Naive thymus-derived CD4-positive, alpha-beta T cell (primary cell): ENCODE data around the gene TCF7. TPM values are rescaled to one million over a fixed set of nuclear protein-coding genes. Genes with fewer than 3 reads are reported as not detected.

Source experiments
- ATAC-seq: fragments of 150-1000 bp; cut with Tn5 transposase; 2 replicates; pipeline ENCODE4 v1.10.0; 2021; ENCODE audit warnings: mild to moderate bottlenecking, moderate library complexity
- CTCF ChIA-PET: fragments of 350-600 bp; sonication (Branson Sonifier 250); formaldehyde crosslinking; loops from one replicate; lab custom pipeline; 2021; ENCODE audit warnings: antibody characterized with exemption; lab: Charles Lee
- POLR2A ChIA-PET: fragments of 350-600 bp; sonication (Branson Sonifier 250); formaldehyde crosslinking; loops from one replicate; lab custom pipeline; 2021; ENCODE audit warnings: antibody characterized with exemption, inconsistent platforms; lab: Charles Lee
- DNase-seq, 9 donors: peaks; one replicate each; pipeline versions ENCODE4 v3.0.0 to v3.0.0-alpha.2; 2020 to 2022; ENCODE audit warnings: mixed read lengths in 1 of 9
- H3K27ac ChIP-seq: one replicate; pipeline ENCODE4 v1.7.0; 2013; ENCODE audit warnings: mild to moderate bottlenecking, low read depth, low read length, moderate library complexity
- H3K27me3 ChIP-seq, 2 donors: one replicate each; pipeline ENCODE4 v1.7.0; 2013; ENCODE audit warnings: low read length in 2 of 2, mild to moderate bottlenecking in 2 of 2, moderate library complexity in 2 of 2; ENCODE audit not compliant: control insufficient read depth in 2 of 2, insufficient read depth in 2 of 2
- H3K36me3 ChIP-seq, 3 experiments: 1 replicate in 2 of 3; 2 replicates in 1 of 3; pipeline ENCODE4 v1.7.0; 2013; ENCODE audit warnings: low read length in 3 of 3, mild to moderate bottlenecking in 3 of 3, moderate library complexity in 1 of 3; ENCODE audit not compliant: insufficient read depth in 3 of 3, control insufficient read depth in 2 of 3
- H3K4me1 ChIP-seq, 2 donors: one replicate each; pipeline ENCODE4 v1.7.0; 2013; ENCODE audit warnings: low read length in 2 of 2, mild to moderate bottlenecking in 2 of 2, moderate library complexity in 1 of 2; ENCODE audit not compliant: control insufficient read depth in 2 of 2, insufficient read depth in 2 of 2
- H3K4me3 ChIP-seq: 2 replicates; pipeline ENCODE4 v1.7.0; 2013; ENCODE audit warnings: mild to moderate bottlenecking, low read length
- H3K9me3 ChIP-seq, 3 experiments: 1 replicate in 2 of 3; 2 replicates in 1 of 3; pipeline ENCODE4 v1.7.0; 2013; ENCODE audit warnings: low read length in 3 of 3; ENCODE audit not compliant: control insufficient read depth in 2 of 3
- H3K27ac Mint-ChIP-seq, 9 donors: one replicate each; pipeline ENCODE4 v1.8.0; 2020 to 2022; ENCODE audit warnings: mixed read lengths in 9 of 9, mild to moderate bottlenecking in 8 of 9, moderate library complexity in 5 of 9, inconsistent platforms in 2 of 9
- H3K27me3 Mint-ChIP-seq, 5 donors: one replicate each; pipeline ENCODE4 v1.8.0; 2021 to 2022; ENCODE audit warnings: mixed read lengths in 5 of 5, mild to moderate bottlenecking in 1 of 5
- H3K36me3 Mint-ChIP-seq, 5 donors: one replicate each; pipeline ENCODE4 v1.8.0; 2020 to 2022; ENCODE audit warnings: mixed read lengths in 5 of 5, mild to moderate bottlenecking in 3 of 5, inconsistent platforms in 1 of 5
- H3K4me1 Mint-ChIP-seq, 7 donors: one replicate each; pipeline ENCODE4 v1.8.0; 2020 to 2022; ENCODE audit warnings: mixed read lengths in 7 of 7, mild to moderate bottlenecking in 3 of 7, inconsistent platforms in 1 of 7
- H3K4me3 Mint-ChIP-seq, 10 donors: one replicate each; pipeline ENCODE4 v1.8.0; 2020 to 2022; ENCODE audit warnings: mild to moderate bottlenecking in 10 of 10, mixed read lengths in 10 of 10, moderate library complexity in 6 of 10, inconsistent platforms in 2 of 10
- H3K9me3 Mint-ChIP-seq, 11 donors: one replicate each; pipeline ENCODE4 v1.8.0; 2020 to 2022; ENCODE audit warnings: mixed read lengths in 11 of 11, mild to moderate bottlenecking in 4 of 11, inconsistent platforms in 1 of 11, moderate library complexity in 1 of 11
- intact Hi-C, 2 donors: fragments of 100-400 bp; cut with micrococcal nuclease; formaldehyde crosslinking; loops; one replicate each; pipeline ENCODE4 v1.15.1; 2023
- polyA plus RNA-seq, 2 donors: library from polyadenylated mRNA; unstranded; fragments of 300-500 nt; fragmentation: Illumina TruSeq; gene quantifications; one replicate each; pipeline ENCODE4 v1.2.3, GENCODE V29; 2021
- total RNA-seq, 6 experiments: library from RNA in 5 of 6; stranded (reverse) in 5 of 6; gene quantifications; 1 replicate in 5 of 6; 2 replicates in 1 of 6; pipeline ENCODE4 v1.2.3 and lab custom pipeline; 2021 to 2026

TCF7 gene
- total and polyA plus RNA-seq, 7 experiments from 2014 or later, result 203 to 1,066 (median 560) TPM

DNA sequence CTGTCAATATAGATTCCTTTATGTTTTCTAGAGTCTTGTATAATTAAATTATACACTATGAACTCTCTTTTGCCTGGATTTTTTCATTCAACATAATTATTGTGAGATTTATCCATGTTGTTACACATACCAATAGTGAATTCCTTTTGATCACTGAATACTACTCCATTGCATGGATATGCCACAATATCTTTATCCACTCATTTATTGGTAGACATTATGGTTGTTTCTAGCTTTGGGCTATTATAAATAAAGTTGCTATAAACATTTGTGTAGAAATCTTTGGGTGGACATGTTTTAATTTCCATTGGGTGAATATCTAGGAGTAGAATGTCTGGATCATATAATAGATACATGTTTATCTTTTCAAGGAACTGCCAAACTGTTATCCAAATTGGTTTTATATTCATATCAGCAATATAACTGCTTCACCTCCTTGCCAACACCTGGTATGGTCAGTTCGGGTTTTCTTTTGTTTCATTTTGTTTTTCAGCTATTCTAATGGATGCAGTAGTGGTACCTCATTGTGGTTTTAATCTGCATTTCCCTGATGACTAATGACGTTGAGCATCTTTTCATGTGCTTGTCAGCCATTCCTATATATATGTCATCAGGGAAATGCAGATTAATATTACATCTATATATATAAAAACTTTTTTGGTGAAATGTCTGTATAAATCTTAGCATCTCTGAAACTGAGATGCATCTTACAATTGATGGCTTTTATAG is 32.1 kb upstream of the TCF7 start:
- Histone ChIP-seq H3K4me3 (no peak overlapping the region), H3K27ac (no peak overlapping the region), H3K4me1 (peaks cover 36 to 82% of the 10 kb centered on the region in 2 donors), H3K9me3 (no peaks in the 10 kb centered on the region), H3K27me3 (no peaks in the 10 kb centered on the region), H3K36me3 (no peaks in the 10 kb centered on the region)
- ChIA-PET CTCF (interaction anchor here (1.0 to 1.5 kb wide), 4 partner anchors 9 to 61 kb away, joined by 3 to 4 read pairs (median 4); no protein-coding TSS in a partner anchor), POLR2A (interaction anchor here (2.5 to 7.0 kb wide), 4 partner anchors 8 to 43 kb away, joined by 7 to 62 read pairs (median 29); no protein-coding TSS in a partner anchor)
- Mint-ChIP-seq H3K4me1 (peaks cover 44 to 94% (median 80%) of the 10 kb centered on the region in 7 donors), H3K27me3 (peaks cover 0 to 4% (median 0%) of the 10 kb centered on the region in 5 donors), H3K27ac (peak overlapping the region; percentile 3 to 99 (median 53)), H3K9me3 (no peaks in the 10 kb centered on the region), H3K4me3 (peak overlapping the region in 3 of 10 donors; percentile 4 to 62 (median 25)), H3K36me3 (peaks cover 0 to 9% (median 0%) of the 10 kb centered on the region in 5 donors)
- ATAC-seq (no peak), DNase-seq (no peak)
- intact Hi-C loops, result no loop called here

- Mint-ChIP-seq H3K4me1 (peaks cover 42 to 94% (median 78%) of the 10 kb centered on the region in 7 donors), H3K9me3 (no peaks in the 10 kb centered on the region), H3K27ac (peak overlapping the region in 8 of 9 donors; percentile 40 to 99 (median 83)), H3K27me3 (peaks cover 0 to 4% (median 0%) of the 10 kb centered on the region in 5 donors), H3K36me3 (peaks cover 0 to 8% (median 0%) of the 10 kb centered on the region in 5 donors), H3K4me3 (peak overlapping the region in 6 of 10 donors; percentile 3 to 61 (median 39))
- intact Hi-C loops, result no loop called here
- Histone ChIP-seq H3K9me3 (no peaks in the 10 kb centered on the region), H3K27ac (no peak overlapping the region), H3K36me3 (no peaks in the 10 kb centered on the region), H3K4me3 (no peak overlapping the region), H3K27me3 (no peaks in the 10 kb centered on the region), H3K4me1 (peaks cover 40 to 82% of the 10 kb centered on the region in 2 donors)
- ChIA-PET POLR2A (interaction anchor here (1.5 to 7.0 kb wide), 4 partner anchors 10 to 44 kb away, joined by 3 to 62 read pairs (median 19); no protein-coding TSS in a partner anchor), CTCF (interaction anchor here (0.6 to 1.1 kb wide), 5 partner anchors 39 to 752 kb away, joined by 3 to 4 read pairs (median 3); no protein-coding TSS in a partner anchor)
- ATAC-seq (no peak), DNase-seq (no peak)
These were observed 31.0 kb upstream of the TCF7 start for GRCh38 chr5:134083517-134083916.

- peaks cover 0 to 8% (median 0%) of the 10 kb centered on the region in 5 donors for H3K27me3 Mint-ChIP-seq
- ChIA-PET CTCF (interaction anchor here (0.6 to 1.1 kb wide), 6 partner anchors 40 to 248 kb away, joined by 3 to 4 read pairs (median 3); no protein-coding TSS in a partner anchor), POLR2A (interaction anchor here (1.5 to 7.0 kb wide), 5 partner anchors 11 to 44 kb away, joined by 3 to 62 read pairs (median 7); no protein-coding TSS in a partner anchor)
- Histone ChIP-seq H3K27me3 (no peaks in the 10 kb centered on the region), H3K36me3 (no peaks in the 10 kb centered on the region), H3K9me3 (no peaks in the 10 kb centered on the region), H3K27ac (no peak overlapping the region), H3K4me1 (peaks cover 43 to 83% of the 10 kb centered on the region in 2 donors), H3K4me3 (no peak overlapping the region)
- no peaks in the 10 kb centered on the region for H3K9me3 Mint-ChIP-seq
- ATAC-seq (no peak), DNase-seq (no peak)
- H3K4me1 Mint-ChIP-seq, result peaks cover 39 to 94% (median 80%) of the 10 kb centered on the region in 7 donors
- peaks cover 0 to 8% (median 0%) of the 10 kb centered on the region in 5 donors for H3K36me3 Mint-ChIP-seq
- peak overlapping the region in 7 of 9 donors; percentile 40 to 99 (median 85) for H3K27ac Mint-ChIP-seq
- intact Hi-C loops, result no loop called here
- H3K4me3 Mint-ChIP-seq, result peak overlapping the region in 7 of 10 donors; percentile 10 to 61 (median 32)
These were observed 30.4 kb upstream of the TCF7 start for GRCh38 chr5:134084022-134084565.

GRCh38 chr5:134084570-134084969 is 29.9 kb upstream of the TCF7 start:
- H3K27ac ChIP-seq, result no peak overlapping the region
- ChIA-PET POLR2A (interaction anchor here (1.2 to 7.0 kb wide), 7 partner anchors 9 to 45 kb away, joined by 3 to 62 read pairs (median 4); no protein-coding TSS in a partner anchor), CTCF (interaction anchor here (0.7 to 1.6 kb wide), 5 partner anchors 27 to 45 kb away, joined by 3 to 4 read pairs (median 3); no protein-coding TSS in a partner anchor)
- H3K9me3 Mint-ChIP-seq, result no peaks in the 10 kb centered on the region
- DNase-seq (no peak), ATAC-seq (no peak)
- intact Hi-C loops, result no loop called here
- H3K36me3 Mint-ChIP-seq, result peaks cover 0 to 8% (median 0%) of the 10 kb centered on the region in 5 donors
- no peak overlapping the region for H3K4me3 ChIP-seq
- peaks cover 0 to 8% (median 0%) of the 10 kb centered on the region in 5 donors for H3K27me3 Mint-ChIP-seq
- H3K27me3 ChIP-seq, result no peaks in the 10 kb centered on the region
- no peaks in the 10 kb centered on the region for H3K36me3 ChIP-seq
- H3K4me1 Mint-ChIP-seq, result peaks cover 34 to 94% (median 79%) of the 10 kb centered on the region in 7 donors
- H3K9me3 ChIP-seq, result no peaks in the 10 kb centered on the region
- H3K27ac Mint-ChIP-seq, result peak overlapping the region in 6 of 9 donors; percentile 39 to 99 (median 71)
- H3K4me3 Mint-ChIP-seq, result peak overlapping the region in 4 of 10 donors; percentile 16 to 60 (median 42)
- peaks cover 43 to 83% of the 10 kb centered on the region in 2 donors for H3K4me1 ChIP-seq

- no peak overlapping the region for H3K4me3 ChIP-seq
- Mint-ChIP-seq H3K4me1 (peaks cover 38 to 94% (median 79%) of the 10 kb centered on the region in 7 donors), H3K9me3 (no peaks in the 10 kb centered on the region), H3K27me3 (peaks cover 0 to 12% (median 0%) of the 10 kb centered on the region in 5 donors), H3K36me3 (peaks cover 0 to 8% (median 0%) of the 10 kb centered on the region in 5 donors), H3K4me3 (no peak overlapping the region), H3K27ac (peak overlapping the region in 5 of 9 donors; percentile 39 to 99 (median 69))
- CTCF ChIA-PET, result interaction anchor here (1.6 kb wide), 2 partner anchors 26 to 46 kb away, joined by 4 to 7 read pairs; no protein-coding TSS in a partner anchor
- peaks cover 44 to 83% of the 10 kb centered on the region in 2 donors for H3K4me1 ChIP-seq
- POLR2A ChIA-PET, result interaction anchor here (0.7 to 7.0 kb wide), 8 partner anchors 8 to 1654 kb away, joined by 3 to 62 read pairs (median 8); no protein-coding TSS in a partner anchor
- H3K9me3 ChIP-seq, result no peaks in the 10 kb centered on the region
- ATAC-seq (no peak), DNase-seq (no peak)
- H3K27me3 ChIP-seq, result no peaks in the 10 kb centered on the region
- intact Hi-C loops, result no loop called here
- no peaks in the 10 kb centered on the region for H3K36me3 ChIP-seq
- H3K27ac ChIP-seq, result no peak overlapping the region
These were observed 29.1 kb upstream of the TCF7 start for GRCh38 chr5:134085411-134085810.
